IPS-18c (cell line): ENCODE results near the gene SCFD2.
"Not testable (repeated sequence)": the region's sequence is repeated elsewhere in the genome, so short reads cannot be mapped to it uniquely, and the experiment has no call there.

Experiments
- H3K4me3 ChIP-seq: 2 replicates; pipeline ENCODE4 v1.7.0; 2013; ENCODE audit warnings: low read depth, mild to moderate bottlenecking, low read length, moderate library complexity; ENCODE audit not compliant: insufficient read depth
- H3K9me3 ChIP-seq: one replicate; pipeline ENCODE4 v1.6.1; 2013; ENCODE audit warnings: mild to moderate bottlenecking, low read length, moderate library complexity; ENCODE audit not compliant: control insufficient read depth, insufficient read depth

The SCFD2 gene

DNA sequence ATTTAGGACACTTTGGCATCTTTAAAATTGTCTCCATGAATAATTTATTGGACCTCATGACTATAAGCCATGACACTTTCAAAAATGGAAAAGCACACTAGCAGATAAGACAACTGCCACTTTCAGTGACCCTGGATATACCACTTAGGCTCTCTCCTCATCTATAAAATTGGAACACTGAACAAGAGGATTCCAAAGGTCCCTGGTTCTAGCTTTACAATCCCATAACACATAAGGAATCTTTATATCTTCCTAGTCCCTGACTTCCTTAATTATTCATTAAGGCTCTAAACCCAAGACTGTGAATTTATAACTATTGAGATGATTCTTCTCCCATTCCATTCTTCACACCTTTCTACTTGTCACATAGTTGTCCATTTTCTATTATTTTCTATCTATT, 190.2 kb downstream of the SCFD2 start:
- Histone ChIP-seq H3K9me3 (no peaks in the 10 kb centered on the region), H3K4me3 (no peak overlapping the region)

- H3K4me3 ChIP-seq: no peak overlapping the region
- H3K9me3 ChIP-seq: no peaks in the 10 kb centered on the region
These were observed 191.0 kb downstream of the SCFD2 start for GRCh38 chr4:53174823-53175222.

DNA sequence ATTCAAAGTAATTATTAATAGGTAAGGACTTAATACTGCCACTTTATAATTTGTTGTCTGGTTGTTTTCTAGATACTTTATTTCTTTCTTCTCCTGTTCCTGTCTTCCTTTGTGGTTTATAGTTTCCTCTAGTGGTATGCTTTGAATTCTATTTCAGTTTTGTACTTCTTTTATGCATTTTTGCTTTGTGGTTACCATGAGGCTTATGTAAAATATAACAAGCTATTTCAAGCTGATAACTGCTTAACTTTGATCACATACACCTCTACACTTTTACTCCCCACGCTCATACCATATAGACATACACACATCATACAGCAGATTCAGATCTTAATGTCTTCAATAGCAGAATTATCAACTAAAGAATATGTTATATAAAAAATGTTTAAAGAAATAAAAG, 192.3 kb downstream of the SCFD2 start:
- H3K9me3 ChIP-seq: no peaks in the 10 kb centered on the region
- no peak overlapping the region for H3K4me3 ChIP-seq

GRCh38 chr4:53171797-53172196, 194.1 kb downstream of the SCFD2 start:
- no peak overlapping the region for H3K4me3 ChIP-seq
- no peaks in the 10 kb centered on the region for H3K9me3 ChIP-seq

DNA sequence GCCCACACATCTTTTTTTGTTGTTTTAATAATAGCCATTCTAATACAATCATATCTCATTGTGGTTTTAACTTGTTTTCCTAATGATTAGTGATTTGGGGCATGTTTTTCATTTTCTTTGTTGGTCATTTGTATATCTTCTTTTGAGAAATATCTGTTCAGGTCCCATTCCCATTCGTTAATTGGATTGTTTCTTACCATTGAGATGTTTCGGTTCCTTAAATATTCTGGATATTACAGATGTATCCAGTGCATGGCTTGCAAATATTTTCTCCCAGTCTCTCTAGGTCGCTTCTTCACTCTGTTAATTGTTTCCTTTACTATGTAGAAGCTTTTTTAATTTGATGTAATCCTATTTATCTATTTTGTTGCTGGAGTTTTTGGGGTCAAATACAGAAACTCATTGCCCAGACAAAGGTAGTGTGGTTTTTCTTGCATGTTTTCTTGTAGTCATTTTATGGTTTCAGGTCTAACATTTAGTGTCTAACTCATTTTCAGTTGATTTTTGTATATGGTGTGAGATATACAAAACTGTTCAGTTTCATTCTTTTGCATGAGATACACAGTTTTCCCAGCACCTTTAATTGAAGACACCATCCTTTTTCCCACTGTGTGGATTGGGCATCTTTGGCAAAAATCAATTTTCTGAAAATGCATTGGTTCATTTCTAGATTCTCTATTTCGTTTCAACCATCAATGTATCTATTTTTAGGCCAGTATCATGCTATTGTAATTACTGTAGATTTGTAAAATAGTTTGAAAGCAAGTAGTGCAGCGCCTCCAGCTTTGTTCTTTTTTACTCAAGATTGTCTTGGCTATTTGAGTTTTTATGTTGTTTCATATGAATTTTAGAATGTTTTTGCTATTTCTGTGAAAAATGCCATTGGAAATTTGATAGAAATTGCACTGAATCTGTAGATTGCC, 195.9 kb downstream of the SCFD2 start:
- Histone ChIP-seq H3K4me3 (no peak overlapping the region), H3K9me3 (no peaks in the 10 kb centered on the region)

DNA sequence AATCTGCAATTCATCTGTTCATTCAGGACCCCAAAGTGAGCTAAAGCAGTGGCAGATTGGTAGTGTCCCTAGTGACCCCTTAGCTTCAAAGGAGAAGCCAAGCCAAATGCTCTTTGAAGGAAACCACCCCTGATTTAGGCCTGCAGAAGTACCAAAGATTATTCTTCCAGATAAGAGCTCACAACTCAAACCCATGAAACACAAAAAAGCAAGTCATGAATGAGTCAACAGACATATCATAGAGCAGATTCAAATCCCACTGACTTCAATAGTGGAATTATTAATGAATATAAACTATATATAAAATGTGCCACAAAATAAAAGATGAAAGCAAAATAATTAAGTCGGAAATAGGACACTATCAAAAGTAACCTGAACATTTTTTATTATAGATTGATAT, 197.6 kb downstream of the SCFD2 start:
- Histone ChIP-seq H3K9me3 (no peaks in the 10 kb centered on the region), H3K4me3 (no peak overlapping the region)

- Histone ChIP-seq H3K9me3 (no peaks in the 10 kb centered on the region), H3K4me3 (no peak overlapping the region)
These were observed 202.9 kb downstream of the SCFD2 start for GRCh38 chr4:53162969-53163368.

- H3K4me3 ChIP-seq: no peak overlapping the region
- H3K9me3 ChIP-seq: no peaks in the 10 kb centered on the region
These were observed 204.0 kb downstream of the SCFD2 start for GRCh38 chr4:53161787-53162433.

- H3K4me3 ChIP-seq: no peak overlapping the region
- no peaks in the 10 kb centered on the region for H3K9me3 ChIP-seq
These were observed 204.6 kb downstream of the SCFD2 start for GRCh38 chr4:53161051-53161786.

DNA sequence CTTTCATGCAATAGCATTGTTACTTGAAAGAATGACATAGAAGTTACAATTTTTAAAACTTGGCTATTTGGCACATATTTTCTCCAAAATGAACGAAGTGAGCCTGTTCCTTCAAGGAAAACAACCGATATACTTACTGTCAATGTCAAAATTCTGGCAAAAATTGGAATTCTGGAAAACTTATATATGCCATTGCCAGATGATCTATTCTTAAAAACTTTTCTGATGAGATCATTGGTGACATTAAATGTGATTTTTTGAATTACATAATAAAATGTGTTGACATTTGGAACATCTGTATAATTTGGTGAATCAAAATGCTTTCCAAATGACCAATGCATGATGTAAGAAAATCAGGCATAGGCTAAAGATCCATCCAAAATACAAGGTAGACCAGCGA, 209.0 kb downstream of the SCFD2 start:
- Histone ChIP-seq H3K9me3 (peaks cover 6% of the 10 kb centered on the region), H3K4me3 (no peak overlapping the region)

DNA sequence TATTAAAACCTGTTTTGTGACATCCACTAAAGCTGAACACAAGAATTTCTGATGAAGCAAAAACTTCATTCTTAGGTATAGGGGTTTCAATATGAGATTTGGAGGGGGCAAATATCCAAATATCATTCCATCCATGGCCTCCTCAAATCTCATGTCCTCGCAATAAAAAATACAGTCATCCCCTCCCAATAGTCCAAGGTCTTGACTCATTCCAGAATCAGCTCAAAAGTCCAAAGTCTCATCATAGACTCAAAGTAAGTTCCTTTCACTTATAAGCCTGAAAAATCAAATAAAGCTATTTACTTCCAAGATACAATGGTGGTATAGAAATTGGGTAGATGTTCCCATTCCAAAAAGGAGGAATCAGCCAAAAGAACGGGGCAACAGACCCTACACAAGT, 213.4 kb downstream of the SCFD2 start:
- Histone ChIP-seq H3K4me3 (no peak overlapping the region), H3K9me3 (peaks cover 6% of the 10 kb centered on the region)

DNA sequence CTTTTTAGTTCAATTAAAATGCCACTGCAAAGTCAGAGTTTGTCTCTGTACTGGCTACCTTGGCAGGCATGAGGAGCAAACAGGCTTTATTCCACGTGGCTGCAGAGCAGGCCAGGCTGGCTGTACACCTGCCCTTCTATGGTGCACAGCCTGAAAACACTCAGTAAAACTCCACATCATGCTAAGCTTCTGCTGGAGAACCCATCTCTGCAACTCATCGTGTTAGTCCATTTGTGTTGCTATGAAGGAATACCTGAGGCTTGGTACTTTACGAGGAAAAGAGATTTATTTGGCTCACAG, 214.4 kb downstream of the SCFD2 start:
- Histone ChIP-seq H3K4me3 (no peak overlapping the region), H3K9me3 (peaks cover 6% of the 10 kb centered on the region)

- H3K9me3 ChIP-seq: peaks cover 6% of the 10 kb centered on the region
- H3K4me3 ChIP-seq: no peak overlapping the region
These were observed 215.0 kb downstream of the SCFD2 start for GRCh38 chr4:53150631-53151488.

DNA sequence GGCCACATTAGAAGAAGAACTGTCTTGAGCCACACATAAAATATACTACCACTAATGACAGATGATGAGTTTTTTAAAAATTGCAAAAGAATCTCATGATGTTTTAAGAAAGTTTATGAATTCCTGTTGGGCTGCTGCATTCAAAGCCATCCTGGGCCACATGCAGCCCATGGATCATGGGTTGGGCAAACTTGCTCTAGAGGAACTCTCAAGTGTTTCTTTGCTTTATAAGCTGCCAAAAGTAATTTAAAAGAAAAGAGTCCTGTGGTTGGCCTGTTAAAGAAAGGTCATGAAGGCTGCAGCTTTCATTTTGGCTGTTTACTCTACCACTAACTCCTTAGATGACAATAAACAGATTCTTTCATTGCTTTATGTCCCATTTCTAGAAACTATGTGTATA, 218.2 kb downstream of the SCFD2 start:
- H3K9me3 ChIP-seq: no peaks in the 10 kb centered on the region
- H3K4me3 ChIP-seq: no peak overlapping the region

DNA sequence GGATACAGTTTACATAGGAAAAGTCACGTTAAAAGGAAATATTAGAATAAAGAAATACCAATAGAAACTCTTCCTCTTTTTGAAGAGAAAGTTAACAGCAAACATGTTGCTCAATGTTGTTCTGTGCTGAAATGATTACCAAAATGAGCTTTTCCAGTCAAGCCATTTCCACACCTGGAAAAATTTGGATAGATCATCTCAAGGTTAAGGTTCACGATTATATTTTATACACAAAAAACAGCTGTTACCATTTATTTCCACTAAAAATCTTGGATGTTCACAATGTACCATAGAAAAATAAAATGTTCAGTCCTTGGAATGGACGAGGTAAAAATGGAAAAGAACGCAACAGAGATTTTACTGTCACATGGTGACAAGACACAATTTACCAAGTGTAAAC, 218.7 kb downstream of the SCFD2 start:
- H3K4me3 ChIP-seq: no peak overlapping the region
- no peaks in the 10 kb centered on the region for H3K9me3 ChIP-seq

GRCh38 chr4:53141308-53141707, 224.6 kb downstream of the SCFD2 start:
- Histone ChIP-seq H3K9me3 (peaks cover 5% of the 10 kb centered on the region), H3K4me3 (no peak overlapping the region)

- not testable (repeated sequence) for H3K9me3 ChIP-seq, H3K4me3 ChIP-seq
These were observed 226.6 kb downstream of the SCFD2 start for GRCh38 chr4:53139256-53139655.
